Ovary (tissue), 9 donors: Measurements from ENCODE around the gene NPY4R. TPM values are rescaled to one million over a fixed set of nuclear protein-coding genes. Genes with fewer than 3 reads are reported as not detected.
"Not testable (repeated sequence)": the region's sequence is repeated elsewhere in the genome, so short reads cannot be mapped to it uniquely, and the experiment has no call there.

ENCODE experiments used
- DNase-seq, 5 donors: peaks; one replicate each; pipeline ENCODE4 v3.0.0-alpha.2; 2019 to 2020
- H3K27ac ChIP-seq, 2 donors: fragments of 200-600 bp; one replicate each; pipeline versions ENCODE4 v1.5.1 to v1.8.0; 2019 to 2022
- H3K27me3 ChIP-seq: fragments of 200-600 bp; one replicate; pipeline ENCODE4 v1.8.0; 2022
- H3K36me3 ChIP-seq: fragments of 200-600 bp; sonication (generic); one replicate; pipeline ENCODE4 v1.5.1; 2019
- H3K4me1 ChIP-seq: one replicate; pipeline ENCODE4 v1.8.1; 2013; ENCODE audit warnings: mild to moderate bottlenecking, moderate library complexity; ENCODE audit not compliant: insufficient read depth
- H3K4me3 ChIP-seq: fragments of 200-600 bp; sonication (generic); one replicate; pipeline ENCODE4 v1.5.1; 2017
- H3K9me3 ChIP-seq, 2 donors: fragments of 200-600 bp in 1 of 2; sonication (generic) in 1 of 2; one replicate each; pipeline versions ENCODE4 v1.5.1 to v1.8.1; 2013 to 2019; ENCODE audit warnings: mild to moderate bottlenecking in 1 of 2, moderate library complexity in 1 of 2
- WGBS, 3 donors: extraction: QIAGEN DNeasy Blood & Tissue Kit in 1 of 3; methylation state at CpG; one replicate each; pipeline versions ENCODE4 v1.1.5 to v1.1.7; 2013 to 2017; 5-methylcytosine and 5-hydroxymethylcytosine counted together
- intact Hi-C, 4 donors: fragments of 100-400 bp; cut with DNase I; formaldehyde crosslinking; loops; one replicate each; pipeline versions ENCODE4 v1.11.0 to v1.15.1; 2022 to 2023
- polyA plus RNA-seq, 2 donors: library from polyadenylated mRNA; stranded (reverse); fragments of 200-250 nt in 1 of 2; fragments of 350-450 nt in 1 of 2; fragmentation: Illumina TruSeq in 1 of 2; extraction: RNeasy Lipid Tissue Mini Kit (QIAGEN cat#74804) in 1 of 2; gene quantifications; one replicate each; pipeline ENCODE4 v1.2.3, GENCODE V29; 2013 to 2014
- total RNA-seq, 7 donors: library from RNA; depleted of rRNA in 2 of 7; stranded (reverse); fragments of >200 nt in 2 of 7; fragmentation: NEBNext Ultra II Directional in 3 of 7; extraction: Animal tissue kit (Norgen Biotek cat#: 25700) in 3 of 7; gene quantifications; one replicate each; pipeline versions ENCODE4 v1.1.0 to v1.2.4, GENCODE V29; 2016 to 2023
- donor health status: DM: no; HTN: no; CAD: no; lungs with moderate emphysema.
- donor health status: DM: no; HTN: no; CAD: no.
- donor health status: Bipolar disorder and iron deficiency.
- donor health status: DM: yes; HTN: yes; CAD: no.
- donor health status: DM: no; HTN: no; CAD: no.
- donor health status: DM: yes; HTN: yes; CAD: no.

The NPY4R gene
- total and polyA plus RNA-seq, 9 donors, result 0.20 TPM; not detected in 8

GRCh38 chr10:46462276-46462675 is 3.5 kb downstream of the NPY4R start:
- DNase-seq, result peak in 1 of 5 donors; percentile 17
- 91 to 94% (median 92%) methylated on average over 6 to 7 of the region's 10 CpGs for WGBS, 3 donors

GRCh38 chr10:46459579-46459978 is 6.2 kb downstream of the NPY4R start:
- intact Hi-C loops, H3K4me3 ChIP-seq, H3K27ac ChIP-seq, DNase-seq, H3K36me3 ChIP-seq, H3K9me3 ChIP-seq, H3K4me1 ChIP-seq, H3K27me3 ChIP-seq: not testable (repeated sequence)
- WGBS, 3 donors, result 90% methylated on average over 2 of the region's 7 CpGs; no CpG with 5 or more reads in 2 of the 3 donors

More at GRCh38 chr10:46462276-46462675, 3.5 kb downstream of the NPY4R start:
- H3K27me3 ChIP-seq, intact Hi-C loops, H3K9me3 ChIP-seq, H3K27ac ChIP-seq, H3K36me3 ChIP-seq, H3K4me1 ChIP-seq, H3K4me3 ChIP-seq: not testable (repeated sequence)

DNA sequence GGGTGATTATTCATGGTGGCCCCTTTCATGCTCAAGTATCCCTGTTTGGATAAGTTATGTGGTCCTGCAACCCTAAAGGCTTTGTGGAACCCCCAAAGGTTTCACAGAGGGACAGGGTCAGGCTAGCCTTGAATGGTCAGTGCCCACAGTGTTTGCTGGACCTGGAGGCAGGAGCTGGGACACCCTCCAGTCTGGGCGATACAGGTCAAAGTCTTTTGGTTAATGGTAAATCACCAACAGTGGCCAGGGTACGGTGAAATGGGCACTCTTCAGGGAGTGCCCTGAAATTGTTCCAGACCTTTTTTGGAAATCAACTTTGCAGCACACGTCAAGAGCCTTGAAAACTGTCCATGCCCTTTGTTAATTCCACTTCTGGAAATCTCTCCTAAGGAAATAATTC is 8.7 kb downstream of the NPY4R start:
- H3K27ac ChIP-seq, H3K9me3 ChIP-seq, intact Hi-C loops, H3K4me3 ChIP-seq, H3K27me3 ChIP-seq, H3K4me1 ChIP-seq, DNase-seq, H3K36me3 ChIP-seq: not testable (repeated sequence)
- no CpG with 5 or more reads among the region's 3 CpGs for WGBS, 3 donors

GRCh38 chr10:46455992-46456391 is 9.8 kb downstream of the NPY4R start:
- intact Hi-C loops, H3K9me3 ChIP-seq, H3K36me3 ChIP-seq, H3K27me3 ChIP-seq, H3K4me1 ChIP-seq, DNase-seq, H3K27ac ChIP-seq, H3K4me3 ChIP-seq: not testable (repeated sequence)
- no CpG with 5 or more reads among the region's 2 CpGs for WGBS, 3 donors

GRCh38 chr10:46451365-46451764 is 14.4 kb downstream of the NPY4R start:
- 40 to 95% methylated on average over 1 of the region's 1 CpG; no CpG with 5 or more reads in 1 of the 3 donors for WGBS, 3 donors
- H3K36me3 ChIP-seq, H3K4me3 ChIP-seq, intact Hi-C loops, H3K4me1 ChIP-seq, H3K9me3 ChIP-seq, DNase-seq, H3K27me3 ChIP-seq, H3K27ac ChIP-seq: not testable (repeated sequence)

GRCh38 chr10:46450829-46451228 is 14.9 kb downstream of the NPY4R start:
- H3K9me3 ChIP-seq, DNase-seq, H3K27me3 ChIP-seq, H3K4me1 ChIP-seq, H3K27ac ChIP-seq, H3K4me3 ChIP-seq, H3K36me3 ChIP-seq, intact Hi-C loops: not testable (repeated sequence)
- WGBS, 3 donors, result 88 to 94% (median 91%) methylated on average over 6 to 7 of the region's 8 CpGs

- H3K4me1 ChIP-seq, H3K27me3 ChIP-seq, H3K36me3 ChIP-seq, DNase-seq, H3K27ac ChIP-seq, H3K4me3 ChIP-seq, intact Hi-C loops, H3K9me3 ChIP-seq: not testable (repeated sequence)
- 95 to 97% (median 97%) methylated on average over 2 to 3 of the region's 5 CpGs for WGBS, 3 donors
Measured at GRCh38 chr10:46447439-46447838, 18.3 kb downstream of the NPY4R start.

DNA sequence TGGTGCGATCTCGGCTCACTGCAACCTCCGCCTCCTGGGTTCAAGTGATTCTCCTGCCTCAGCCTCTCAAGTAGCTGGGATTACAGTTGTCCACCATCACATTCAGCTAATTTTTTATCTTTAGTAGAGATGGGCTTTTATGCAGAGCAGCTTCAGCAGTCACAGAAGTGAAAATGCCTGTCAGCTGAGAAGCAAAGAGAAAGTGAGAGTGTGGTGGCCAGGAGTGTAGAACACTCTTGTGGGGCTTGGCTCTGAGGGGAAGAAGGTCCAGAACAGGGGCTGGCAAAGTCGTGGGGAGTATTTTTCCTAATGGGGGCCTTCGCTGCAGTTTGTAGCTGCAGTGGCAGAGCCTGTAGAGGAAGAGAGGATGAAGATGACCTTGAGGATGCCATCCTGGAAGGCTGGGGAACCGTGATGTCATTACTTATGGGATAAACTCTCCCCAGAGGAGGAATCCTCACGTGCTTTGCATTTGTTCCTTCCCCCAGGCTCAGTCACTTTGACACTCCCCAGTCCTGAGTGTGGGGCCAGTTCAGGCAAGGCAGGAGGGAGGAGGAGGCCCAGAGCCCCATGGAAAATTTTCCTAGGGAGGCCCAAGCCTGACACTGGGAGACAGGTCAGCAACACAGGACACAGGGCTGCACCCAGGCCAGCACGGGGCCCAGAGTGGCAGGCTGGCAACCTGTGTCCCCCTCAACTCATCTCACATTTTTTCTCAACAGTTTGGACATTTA is 20.2 kb downstream of the NPY4R start:
- H3K36me3 ChIP-seq, H3K27me3 ChIP-seq, DNase-seq, H3K9me3 ChIP-seq, H3K27ac ChIP-seq, intact Hi-C loops, H3K4me1 ChIP-seq, H3K4me3 ChIP-seq: not testable (repeated sequence)
- WGBS, 3 donors, result 90 to 100% (median 91%) methylated on average over 3 to 4 of the region's 8 CpGs

GRCh38 chr10:46443422-46443821 is 22.3 kb downstream of the NPY4R start:
- not testable (repeated sequence) for H3K27ac ChIP-seq, H3K4me1 ChIP-seq
- 50 to 70% (median 69%) methylated on average over 1 of the region's 1 CpG for WGBS, 3 donors

GRCh38 chr10:46442706-46443275 is 23.0 kb downstream of the NPY4R start:
- H3K4me3 ChIP-seq, H3K36me3 ChIP-seq, H3K27ac ChIP-seq, H3K4me1 ChIP-seq, DNase-seq, intact Hi-C loops, H3K9me3 ChIP-seq, H3K27me3 ChIP-seq: not testable (repeated sequence)
- WGBS, 3 donors, result 75 to 82% (median 80%) methylated on average over 10 of the region's 10 CpGs

More at GRCh38 chr10:46443422-46443821, 22.3 kb downstream of the NPY4R start:
- H3K27me3 ChIP-seq, intact Hi-C loops, H3K4me3 ChIP-seq, H3K36me3 ChIP-seq, DNase-seq, H3K9me3 ChIP-seq: not testable (repeated sequence)

GRCh38 chr10:46441837-46442278 is 23.9 kb downstream of the NPY4R start:
- DNase-seq, H3K36me3 ChIP-seq, intact Hi-C loops, H3K27ac ChIP-seq, H3K4me1 ChIP-seq, H3K27me3 ChIP-seq, H3K9me3 ChIP-seq, H3K4me3 ChIP-seq: not testable (repeated sequence)
- WGBS, 3 donors, result 25 to 37% (median 33%) methylated on average over 3 to 5 of the region's 7 CpGs

DNA sequence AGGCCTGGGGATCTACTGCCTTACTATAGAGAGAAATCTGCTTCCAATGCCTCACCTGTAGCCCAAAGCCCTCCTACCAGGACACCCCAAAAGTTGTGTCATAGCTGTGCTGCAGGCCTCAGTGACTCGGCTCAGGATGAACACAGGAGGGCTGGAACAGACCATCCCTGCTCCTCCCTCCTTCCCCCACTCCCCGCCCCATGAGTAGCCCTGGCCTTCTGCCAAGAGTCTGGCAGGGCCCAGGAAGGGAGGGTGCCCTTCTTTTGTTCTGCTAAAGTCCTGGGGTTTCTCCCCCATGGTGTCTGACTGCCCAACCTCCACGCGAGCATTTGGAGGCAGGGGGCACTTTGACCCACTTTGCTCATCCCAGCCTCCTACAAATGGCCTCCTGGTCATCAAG is 24.8 kb downstream of the NPY4R start:
- H3K4me1 ChIP-seq, H3K9me3 ChIP-seq, H3K27ac ChIP-seq, H3K27me3 ChIP-seq, H3K4me3 ChIP-seq, DNase-seq, H3K36me3 ChIP-seq, intact Hi-C loops: not testable (repeated sequence)
- WGBS, 3 donors, result no CpG with 5 or more reads among the region's 4 CpGs
